Kidney (tissue), 14 donors: Measurements from ENCODE around the gene PLP1. TPM values are rescaled to one million over a fixed set of nuclear protein-coding genes. Genes with fewer than 3 reads are reported as not detected.
"Not testable (repeated sequence)": the region's sequence is repeated elsewhere in the genome, so short reads cannot be mapped to it uniquely, and the experiment has no call there.

ENCODE experiments used
- DNase-seq, 5 donors: peaks; one replicate each; pipeline ENCODE4 v3.0.0-alpha.2; 2013 to 2020
- FAIRE-seq: peaks from 2 replicates; lab custom pipeline; 2012; peaks lifted over from hg19 to GRCh38; lab: Jason Lieb, UNC
- H3K27ac ChIP-seq, 2 donors: one replicate each; pipeline ENCODE4 v1.7.0; 2013; ENCODE audit warnings: low read depth in 2 of 2, low read length in 2 of 2, inconsistent platforms in 1 of 2
- H3K27me3 ChIP-seq: one replicate; pipeline ENCODE4 v1.7.1; 2013; ENCODE audit warnings: low read length, inconsistent platforms; ENCODE audit not compliant: control insufficient read depth, insufficient read depth
- H3K36me3 ChIP-seq, 3 donors: one replicate each; pipeline versions ENCODE4 v1.7.0 to v1.7.1; 2013; ENCODE audit warnings: low read length in 3 of 3, control low read depth in 1 of 3, inconsistent platforms in 1 of 3; ENCODE audit not compliant: insufficient read depth in 3 of 3, control insufficient read depth in 2 of 3
- H3K4me1 ChIP-seq, 3 donors: one replicate each; pipeline versions ENCODE4 v1.7.0 to v1.7.1; 2013; ENCODE audit warnings: low read length in 3 of 3, inconsistent platforms in 1 of 3, low read depth in 1 of 3; ENCODE audit not compliant: control insufficient read depth in 2 of 3, insufficient read depth in 2 of 3
- H3K4me3 ChIP-seq, 3 donors: one replicate each; pipeline versions ENCODE4 v1.7.0 to v1.8.1; 2013; ENCODE audit warnings: low read length in 3 of 3, control low read depth in 1 of 3, inconsistent platforms in 1 of 3
- H3K9ac ChIP-seq, 3 donors: one replicate each; pipeline versions ENCODE4 v1.7.0 to v1.7.1; 2013; ENCODE audit warnings: low read length in 3 of 3, control low read depth in 1 of 3, inconsistent platforms in 1 of 3
- H3K9me3 ChIP-seq, 3 donors: one replicate each; pipeline versions ENCODE4 v1.7.0 to v1.7.1; 2013; ENCODE audit warnings: low read length in 3 of 3, control low read depth in 1 of 3, inconsistent platforms in 1 of 3; ENCODE audit not compliant: control insufficient read depth in 2 of 3, insufficient read depth in 1 of 3
- intact Hi-C: fragments of 100-400 bp; cut with DNase I; formaldehyde crosslinking; loops from one replicate; pipeline ENCODE4 v1.11.1; 2022
- polyA plus RNA-seq: library from polyadenylated mRNA; stranded (reverse); fragments of 350-450 nt; fragmentation: Illumina TruSeq; extraction: RNeasy Lipid Tissue Mini Kit (QIAGEN cat#74804); gene quantifications from one replicate; pipeline ENCODE4 v1.2.3, GENCODE V29; 2014; ENCODE audit warnings: low read depth, low replicate concordance; ENCODE audit not compliant: insufficient read depth
- total RNA-seq: library from RNA; stranded (reverse); fragmentation: NEBNext Ultra II Directional; extraction: Animal tissue kit (Norgen Biotek cat#: 25700); gene quantifications from one replicate; pipeline ENCODE4 v1.2.1, GENCODE V29; 2021
- TF ChIP-seq, protein P1 (sequence below): IDR thresholded peaks from 3 replicates; pipeline ENCODE4 v1.5.1; 2012; ENCODE audit warnings: mild to moderate bottlenecking, moderate library complexity, borderline replicate concordance; ENCODE audit not compliant: insufficient read depth; ENCODE audit errors: extremely low read depth
- donor health status: control.
- donor health status: control.
- donor health status: control.
- donor health status: control.
- donor health status: control.
- donor health status: DM: yes; HTN: yes; CAD: no.
- donor health status: Normal renal cell carcinoma (clear cell type).

The PLP1 gene
- total and polyA plus RNA-seq, 2 donors from 2014 or later: 1.1 to 2.4 TPM

DNA sequence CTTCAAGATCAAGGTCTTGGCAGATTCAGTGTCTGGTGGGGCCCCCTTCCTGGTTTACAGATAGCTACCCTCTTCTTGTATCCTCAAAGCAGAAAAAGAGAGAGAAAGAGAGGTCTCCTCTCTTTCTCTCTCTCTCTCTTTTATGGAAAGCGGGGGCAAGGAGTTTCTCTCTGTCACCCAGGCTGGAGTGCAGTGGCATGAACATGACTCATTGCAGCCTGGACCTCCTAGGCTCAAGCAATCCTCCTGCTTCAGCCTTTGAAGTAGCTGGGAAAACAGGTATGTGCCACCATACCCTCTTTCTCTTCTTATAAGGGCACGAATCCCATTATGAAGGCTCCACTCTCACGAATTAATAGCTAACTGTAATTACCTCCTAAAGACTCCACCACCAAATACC lies 35.2 kb downstream of the PLP1 start:
- no peak overlapping the region for H3K27ac ChIP-seq
- H3K4me1 ChIP-seq: no peaks in the 10 kb centered on the region
- no peaks in the 10 kb centered on the region for H3K9me3 ChIP-seq
- intact Hi-C loops: no loop called here
- H3K9ac ChIP-seq: no peak overlapping the region
- DNase-seq (no peak), FAIRE-seq (no peak)
- H3K36me3 ChIP-seq: no peaks in the 10 kb centered on the region
- peaks cover 2% of the 10 kb centered on the region for H3K27me3 ChIP-seq
- H3K4me3 ChIP-seq: no peak overlapping the region
- TF ChIP-seq, protein P1, sequence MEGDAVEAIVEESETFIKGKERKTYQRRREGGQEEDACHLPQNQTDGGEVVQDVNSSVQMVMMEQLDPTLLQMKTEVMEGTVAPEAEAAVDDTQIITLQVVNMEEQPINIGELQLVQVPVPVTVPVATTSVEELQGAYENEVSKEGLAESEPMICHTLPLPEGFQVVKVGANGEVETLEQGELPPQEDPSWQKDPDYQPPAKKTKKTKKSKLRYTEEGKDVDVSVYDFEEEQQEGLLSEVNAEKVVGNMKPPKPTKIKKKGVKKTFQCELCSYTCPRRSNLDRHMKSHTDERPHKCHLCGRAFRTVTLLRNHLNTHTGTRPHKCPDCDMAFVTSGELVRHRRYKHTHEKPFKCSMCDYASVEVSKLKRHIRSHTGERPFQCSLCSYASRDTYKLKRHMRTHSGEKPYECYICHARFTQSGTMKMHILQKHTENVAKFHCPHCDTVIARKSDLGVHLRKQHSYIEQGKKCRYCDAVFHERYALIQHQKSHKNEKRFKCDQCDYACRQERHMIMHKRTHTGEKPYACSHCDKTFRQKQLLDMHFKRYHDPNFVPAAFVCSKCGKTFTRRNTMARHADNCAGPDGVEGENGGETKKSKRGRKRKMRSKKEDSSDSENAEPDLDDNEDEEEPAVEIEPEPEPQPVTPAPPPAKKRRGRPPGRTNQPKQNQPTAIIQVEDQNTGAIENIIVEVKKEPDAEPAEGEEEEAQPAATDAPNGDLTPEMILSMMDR: no peak

DNA sequence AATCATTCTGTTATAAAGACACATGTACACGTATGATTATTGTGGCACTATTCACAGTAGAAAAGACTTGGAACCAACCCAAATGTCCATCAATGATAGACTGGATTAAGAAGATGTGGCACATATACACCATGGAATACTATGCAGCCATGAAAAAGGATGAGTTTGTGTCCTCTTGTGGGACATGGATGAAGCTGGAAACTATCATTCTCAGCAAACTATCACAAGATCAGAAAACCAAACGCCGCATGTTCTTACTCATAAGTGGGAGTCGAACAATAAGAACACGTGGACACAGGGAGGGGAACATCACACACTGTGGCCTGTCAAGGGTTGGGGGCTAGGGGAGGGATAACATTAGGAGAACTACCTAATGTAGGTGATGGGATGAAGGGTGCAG lies 40.5 kb downstream of the PLP1 start:
- not testable (repeated sequence) for FAIRE-seq, H3K27me3 ChIP-seq

DNA sequence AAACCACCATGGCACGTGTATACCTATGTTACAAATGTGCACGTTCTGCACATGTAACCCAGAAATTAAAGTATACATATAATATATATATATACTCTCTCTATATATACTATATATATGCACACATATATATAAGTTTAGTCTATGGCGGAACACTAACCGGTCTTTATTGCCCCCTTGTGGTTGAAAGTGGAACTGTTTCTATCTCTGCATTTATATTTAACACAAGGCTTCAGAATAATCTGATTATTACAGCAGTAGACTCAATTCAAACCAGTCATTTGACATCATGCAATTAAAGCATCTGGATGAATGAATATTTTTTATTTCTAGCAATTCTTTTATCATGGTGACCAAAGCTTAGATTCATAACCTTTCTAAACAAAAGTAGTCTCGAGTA lies 40.9 kb downstream of the PLP1 start:
- peak in 3 of 5 donors; percentile 18 to 68 (median 56) for DNase-seq
- Histone ChIP-seq H3K4me1 (no peaks in the 10 kb centered on the region), H3K36me3 (no peaks in the 10 kb centered on the region), H3K9me3 (no peaks in the 10 kb centered on the region), H3K4me3 (no peak overlapping the region), H3K9ac (no peak overlapping the region), H3K27ac (no peak overlapping the region), H3K27me3 (no peaks in the 10 kb centered on the region)
- peak; percentile 86 for FAIRE-seq
- intact Hi-C loops: no loop called here
- TF ChIP-seq, protein P1: peak; percentile 58

More for the DNA sequence above, 40.5 kb downstream of the PLP1 start:
- DNase-seq, H3K36me3 ChIP-seq, intact Hi-C loops, H3K9me3 ChIP-seq, H3K27ac ChIP-seq, H3K4me3 ChIP-seq, H3K9ac ChIP-seq, H3K4me1 ChIP-seq: not testable (repeated sequence)

DNA sequence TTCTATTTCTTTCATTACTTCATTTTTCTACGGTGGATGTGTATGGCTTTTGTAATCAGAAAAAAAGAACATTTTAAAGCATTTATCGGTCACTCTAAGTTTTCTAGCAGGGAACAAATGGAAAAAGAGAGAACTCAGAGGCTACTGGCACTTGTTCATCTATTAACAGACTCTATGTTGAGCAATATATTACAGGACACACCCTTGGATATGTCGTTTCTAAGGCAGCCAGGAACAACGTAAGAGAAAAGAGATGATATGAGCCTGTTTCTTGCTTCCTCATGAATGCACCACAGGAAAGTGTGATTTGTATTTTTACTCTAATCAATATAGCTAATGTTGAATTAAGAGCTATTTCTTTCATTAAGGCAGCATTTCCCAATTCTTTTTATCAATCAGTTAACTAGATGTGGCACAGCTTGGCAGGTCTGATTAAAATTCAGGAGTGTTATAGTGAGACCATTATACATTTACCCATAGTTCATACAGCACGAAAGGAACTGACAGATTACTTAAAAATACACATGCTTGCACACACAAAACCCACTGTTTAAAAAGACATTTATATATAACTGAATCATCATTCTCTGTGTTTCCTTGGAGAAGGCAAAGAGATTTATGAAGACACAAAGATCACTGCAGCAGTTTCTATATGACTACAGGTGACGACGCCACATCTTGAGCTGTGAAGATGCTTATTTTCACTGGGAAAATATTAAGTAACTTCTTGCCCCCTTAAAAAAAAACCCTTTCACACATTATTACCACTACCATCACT lies 42.4 kb downstream of the PLP1 start:
- intact Hi-C loops: no loop called here
- DNase-seq (no peak), FAIRE-seq (no peak)
- TF ChIP-seq, protein P1: no peak
- Histone ChIP-seq H3K9me3 (no peaks in the 10 kb centered on the region), H3K27me3 (no peaks in the 10 kb centered on the region), H3K36me3 (no peaks in the 10 kb centered on the region), H3K9ac (no peak overlapping the region), H3K4me1 (no peaks in the 10 kb centered on the region), H3K4me3 (no peak overlapping the region), H3K27ac (no peak overlapping the region)

DNA sequence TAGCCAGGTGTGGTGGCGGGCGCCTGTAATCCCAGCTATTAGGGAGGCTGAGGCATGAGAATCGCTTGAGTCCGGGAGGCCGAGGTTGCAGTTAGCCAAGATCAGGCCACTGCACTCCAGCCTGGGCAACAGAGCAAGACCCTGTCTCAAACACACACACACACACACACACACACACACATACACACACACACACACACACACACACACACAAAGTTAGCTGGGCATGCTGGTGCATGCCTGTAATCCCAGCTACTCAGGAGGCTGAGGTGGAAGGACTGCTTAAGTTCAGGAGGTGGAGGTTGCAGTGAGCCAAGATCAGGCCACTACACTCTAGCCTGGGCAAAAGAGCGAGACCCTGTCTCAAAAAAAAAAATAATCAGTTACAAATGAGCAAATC lies 44.2 kb downstream of the PLP1 start:
- intact Hi-C loops, FAIRE-seq, H3K27ac ChIP-seq: not testable (repeated sequence)

More for the DNA sequence above, 44.2 kb downstream of the PLP1 start:
- not testable (repeated sequence) for H3K27me3 ChIP-seq, H3K4me1 ChIP-seq, H3K4me3 ChIP-seq, H3K9ac ChIP-seq, DNase-seq, H3K9me3 ChIP-seq, H3K36me3 ChIP-seq
